ACC112 (cell line): Measurements from ENCODE around the gene C1orf141.

Experiments used
- H2AFZ ChIP-seq: fragments of 200-600 bp; sonication (generic); one replicate; pipeline ENCODE4 v1.6.0; 2017; ENCODE audit warnings: antibody characterized with exemption, low read length; ENCODE audit not compliant: unreplicated experiment
- H3K27ac ChIP-seq: fragments of 200-600 bp; sonication (generic); 2 replicates; pipeline ENCODE4 v1.5.1; 2014; ENCODE audit warnings: low read depth, mild to moderate bottlenecking, antibody characterized with exemption, low read length, moderate library complexity
- H3K27me3 ChIP-seq: fragments of 200-600 bp; sonication (generic); 2 replicates; pipeline ENCODE4 v1.6.1; 2014; ENCODE audit warnings: mild to moderate bottlenecking, antibody characterized with exemption, low read length, moderate library complexity, mixed read lengths; ENCODE audit not compliant: insufficient read depth
- H3K36me3 ChIP-seq: fragments of 200-600 bp; sonication (generic); 2 replicates; pipeline ENCODE4 v1.6.1; 2016; ENCODE audit warnings: mild to moderate bottlenecking, antibody characterized with exemption, low read length, moderate library complexity, mixed read lengths; ENCODE audit not compliant: insufficient read depth
- H3K4me1 ChIP-seq: fragments of 200-600 bp; sonication (generic); one replicate; pipeline ENCODE4 v1.6.1; 2016; ENCODE audit warnings: low read length, mixed read lengths; ENCODE audit not compliant: insufficient read depth, unreplicated experiment, control insufficient read depth
- H3K4me3 ChIP-seq: fragments of 200-600 bp; sonication (generic); 2 replicates; pipeline ENCODE4 v1.5.1; 2014; ENCODE audit warnings: mild to moderate bottlenecking, low read depth, low read length
- H3K79me2 ChIP-seq: fragments of 200-600 bp; sonication (generic); one replicate; pipeline ENCODE4 v1.6.0; 2016; ENCODE audit warnings: low read length; ENCODE audit not compliant: control insufficient read depth, unreplicated experiment, insufficient read depth

C1orf141 gene

DNA sequence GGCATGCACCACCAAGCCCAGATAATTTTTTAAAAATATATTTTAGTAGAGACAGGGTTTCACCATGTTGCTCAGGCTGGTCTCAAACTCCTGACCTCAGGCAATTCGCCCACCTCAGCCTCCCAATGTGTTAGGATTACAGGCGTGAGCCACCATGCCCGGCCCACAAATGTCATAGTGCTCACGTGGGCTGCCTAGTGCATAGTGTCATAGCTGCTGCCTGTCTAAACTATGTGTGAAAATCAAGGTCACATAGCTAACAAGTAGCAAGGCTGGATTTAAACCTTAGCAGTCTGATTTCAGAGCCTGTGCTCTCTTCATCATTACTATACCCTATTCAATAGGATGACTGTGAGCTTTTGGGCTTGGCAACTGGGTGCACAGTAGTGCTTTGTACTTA, 10.3 kb downstream of the C1orf141 start:
- Histone ChIP-seq H2AFZ (no peak overlapping the region), H3K27ac (no peak overlapping the region), H3K4me3 (no peak overlapping the region), H3K4me1 (no peaks in the 10 kb centered on the region), H3K36me3 (no peaks in the 10 kb centered on the region), H3K79me2 (no peaks in the 10 kb centered on the region), H3K27me3 (no peaks in the 10 kb centered on the region)

DNA sequence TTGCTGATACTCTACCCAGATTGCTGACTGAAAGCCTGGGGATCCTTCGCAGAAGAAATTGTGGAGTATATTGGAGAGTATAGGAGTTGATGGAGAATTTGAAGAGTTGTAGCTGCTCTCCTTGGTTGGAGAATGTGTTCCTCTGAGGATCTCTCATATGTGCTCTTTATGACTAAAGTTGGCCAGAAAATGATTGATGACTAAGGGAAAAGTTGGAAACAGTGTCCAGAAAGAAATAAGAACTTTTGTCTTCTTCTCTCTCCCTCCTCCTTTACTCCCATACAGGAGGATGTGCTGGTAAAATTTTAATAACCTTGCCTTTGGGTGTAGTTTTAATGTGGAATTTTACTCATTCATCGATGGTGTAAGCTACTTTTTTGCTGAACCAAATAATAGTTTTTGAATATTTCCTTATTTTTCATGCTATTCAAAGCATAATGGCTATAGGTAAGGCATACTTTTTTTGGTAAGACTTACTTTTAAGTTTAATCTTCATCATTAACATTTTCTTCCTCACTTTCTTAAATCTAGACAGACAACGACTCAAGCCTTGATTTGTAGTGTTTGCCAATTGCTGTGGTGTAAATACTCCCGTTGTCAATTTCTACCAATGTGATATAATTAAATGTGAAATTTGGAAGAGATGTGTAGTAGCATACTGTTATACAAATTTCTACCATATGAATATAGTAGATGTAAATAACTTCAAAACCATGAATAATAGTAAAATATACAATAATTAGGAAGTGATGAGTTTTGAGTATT, 13.7 kb downstream of the C1orf141 start:
- no peaks in the 10 kb centered on the region for H3K79me2 ChIP-seq
- H3K27ac ChIP-seq = no peak overlapping the region
- no peaks in the 10 kb centered on the region for H3K27me3 ChIP-seq
- no peak overlapping the region for H2AFZ ChIP-seq
- no peak overlapping the region for H3K4me3 ChIP-seq
- no peaks in the 10 kb centered on the region for H3K36me3 ChIP-seq
- peaks cover 6% of the 10 kb centered on the region for H3K4me1 ChIP-seq

DNA sequence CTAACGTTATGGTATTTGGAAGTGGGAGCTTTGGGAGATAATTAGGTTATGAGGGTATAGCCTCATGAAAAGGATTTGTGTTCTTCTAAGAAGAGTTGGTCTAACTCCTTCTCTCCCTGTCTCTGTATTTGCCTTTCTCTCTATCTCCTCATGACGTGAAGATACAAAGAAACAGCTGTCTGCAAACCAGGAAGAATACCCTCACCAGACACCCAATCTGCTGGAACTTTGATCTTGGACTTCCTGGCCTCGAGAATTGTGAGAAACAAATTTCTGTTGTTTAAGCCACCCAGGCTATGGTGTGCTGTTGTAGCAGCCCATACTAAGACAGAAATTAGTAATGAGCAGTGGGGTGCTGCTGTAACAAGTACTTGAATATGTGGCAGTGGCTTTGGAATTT, 16.1 kb downstream of the C1orf141 start:
- Histone ChIP-seq H3K27me3 (no peaks in the 10 kb centered on the region), H3K79me2 (no peaks in the 10 kb centered on the region), H3K36me3 (no peaks in the 10 kb centered on the region), H2AFZ (no peak overlapping the region), H3K4me3 (no peak overlapping the region), H3K27ac (no peak overlapping the region), H3K4me1 (peaks cover 6% of the 10 kb centered on the region)

DNA sequence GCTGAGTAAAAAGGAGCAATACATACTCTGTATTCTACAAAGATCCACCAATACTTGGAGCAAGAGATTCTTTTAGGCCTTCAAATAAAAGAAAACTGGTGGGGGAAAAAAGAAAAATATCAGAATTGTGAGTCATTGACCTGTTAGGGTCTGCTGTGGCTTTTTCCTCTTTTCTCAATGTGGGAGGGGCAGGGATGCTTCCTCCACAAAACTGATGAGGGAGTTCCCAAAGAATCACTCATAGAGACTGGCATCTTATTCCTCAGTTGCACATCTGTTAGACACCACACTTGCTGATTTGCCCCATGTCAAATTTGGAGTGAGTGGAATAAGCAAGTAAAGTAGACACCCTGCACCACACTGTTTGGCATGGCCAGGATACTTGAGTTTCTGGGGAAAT, 16.6 kb downstream of the C1orf141 start:
- no peaks in the 10 kb centered on the region for H3K79me2 ChIP-seq
- no peaks in the 10 kb centered on the region for H3K36me3 ChIP-seq
- H3K27ac ChIP-seq = no peak overlapping the region
- no peaks in the 10 kb centered on the region for H3K27me3 ChIP-seq
- peaks cover 6% of the 10 kb centered on the region for H3K4me1 ChIP-seq
- H3K4me3 ChIP-seq = no peak overlapping the region
- H2AFZ ChIP-seq = no peak overlapping the region

DNA sequence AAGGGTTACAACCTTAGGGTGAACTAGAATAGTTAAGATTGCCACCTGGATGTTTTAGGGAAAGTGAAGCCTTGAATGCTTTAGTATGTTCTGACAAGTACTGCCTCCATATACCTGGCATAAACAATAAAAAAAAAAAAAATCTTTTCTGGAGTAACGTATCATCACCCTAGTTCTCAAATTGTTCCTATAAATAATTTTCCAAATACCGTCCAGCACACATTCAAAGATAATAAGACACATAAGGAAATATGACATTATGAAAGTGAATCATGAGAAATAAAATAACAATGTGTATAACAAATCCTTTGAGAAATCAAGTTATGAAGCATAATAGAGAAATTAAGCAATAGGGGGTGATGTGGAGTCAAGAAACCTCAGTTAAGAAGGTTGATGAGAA, 20.6 kb downstream of the C1orf141 start:
- Histone ChIP-seq H3K27me3 (no peaks in the 10 kb centered on the region), H3K27ac (no peak overlapping the region), H3K4me3 (no peak overlapping the region), H3K36me3 (no peaks in the 10 kb centered on the region), H3K4me1 (peaks cover 6% of the 10 kb centered on the region), H3K79me2 (no peaks in the 10 kb centered on the region), H2AFZ (no peak overlapping the region)

DNA sequence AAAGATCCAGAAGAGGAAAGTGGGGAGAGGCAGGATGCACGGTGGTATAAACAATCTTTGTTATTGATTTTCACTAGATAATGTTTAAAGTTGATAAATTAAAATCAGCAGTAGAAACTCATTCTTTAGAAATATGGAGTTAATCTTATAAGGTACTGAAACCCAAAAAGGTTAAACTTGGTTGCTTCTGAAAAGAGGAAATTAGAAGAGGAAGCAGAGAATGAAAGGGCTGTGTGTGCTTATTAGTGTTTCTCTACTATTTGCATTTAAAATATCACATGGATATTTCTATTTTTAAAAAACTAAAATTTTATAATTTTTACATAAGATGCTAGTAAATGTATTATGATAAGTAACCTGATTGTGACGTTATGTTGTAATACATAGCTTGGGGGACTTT, 24.4 kb downstream of the C1orf141 start:
- no peaks in the 10 kb centered on the region for H3K27me3 ChIP-seq
- no peak overlapping the region for H2AFZ ChIP-seq
- H3K4me1 ChIP-seq = no peaks in the 10 kb centered on the region
- H3K4me3 ChIP-seq = no peak overlapping the region
- H3K79me2 ChIP-seq = no peaks in the 10 kb centered on the region
- no peaks in the 10 kb centered on the region for H3K36me3 ChIP-seq
- no peak overlapping the region for H3K27ac ChIP-seq

DNA sequence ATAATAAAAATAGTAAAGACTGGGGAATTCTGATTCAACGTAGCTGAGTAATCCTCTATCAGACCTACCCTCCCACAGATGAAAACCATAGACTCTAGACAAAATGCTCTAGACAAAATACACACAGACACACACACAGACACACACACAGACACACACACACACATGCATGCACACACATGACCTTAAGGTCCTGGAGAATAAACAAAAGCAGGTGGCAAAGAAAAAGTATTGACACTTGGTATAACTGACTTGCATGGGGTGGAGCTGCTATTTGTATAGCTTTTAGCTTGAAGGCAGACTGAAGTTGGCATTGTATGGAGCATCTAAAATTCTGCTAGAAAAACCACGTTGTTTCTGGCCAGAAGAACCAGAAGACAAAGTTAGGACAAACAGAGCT, 29.3 kb downstream of the C1orf141 start:
- no peak overlapping the region for H3K4me3 ChIP-seq
- no peak overlapping the region for H2AFZ ChIP-seq
- H3K4me1 ChIP-seq = no peaks in the 10 kb centered on the region
- H3K27ac ChIP-seq = no peak overlapping the region
- H3K79me2 ChIP-seq = no peaks in the 10 kb centered on the region
- no peaks in the 10 kb centered on the region for H3K27me3 ChIP-seq
- H3K36me3 ChIP-seq = no peaks in the 10 kb centered on the region

DNA sequence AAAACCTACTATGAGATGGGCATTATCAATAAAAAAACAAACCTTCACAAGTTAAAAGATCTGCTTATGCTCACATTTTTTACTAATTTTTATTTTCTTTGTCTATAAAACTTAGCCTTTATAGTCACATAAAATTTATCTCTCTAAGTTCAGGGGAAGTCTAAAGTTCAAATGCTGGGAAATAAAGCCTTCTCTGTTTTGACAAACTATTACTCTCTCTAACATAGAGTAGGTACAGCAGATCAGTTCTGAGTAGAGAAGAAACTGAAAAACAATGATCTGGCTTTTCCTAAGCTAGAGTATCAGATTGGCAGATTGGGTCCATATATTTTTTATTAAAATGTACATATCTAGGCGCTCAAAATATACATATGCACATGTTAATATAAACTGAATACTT, 31.2 kb downstream of the C1orf141 start:
- no peaks in the 10 kb centered on the region for H3K4me1 ChIP-seq
- no peak overlapping the region for H3K4me3 ChIP-seq
- H2AFZ ChIP-seq = no peak overlapping the region
- no peaks in the 10 kb centered on the region for H3K27me3 ChIP-seq
- H3K79me2 ChIP-seq = no peaks in the 10 kb centered on the region
- H3K27ac ChIP-seq = no peak overlapping the region
- no peaks in the 10 kb centered on the region for H3K36me3 ChIP-seq

DNA sequence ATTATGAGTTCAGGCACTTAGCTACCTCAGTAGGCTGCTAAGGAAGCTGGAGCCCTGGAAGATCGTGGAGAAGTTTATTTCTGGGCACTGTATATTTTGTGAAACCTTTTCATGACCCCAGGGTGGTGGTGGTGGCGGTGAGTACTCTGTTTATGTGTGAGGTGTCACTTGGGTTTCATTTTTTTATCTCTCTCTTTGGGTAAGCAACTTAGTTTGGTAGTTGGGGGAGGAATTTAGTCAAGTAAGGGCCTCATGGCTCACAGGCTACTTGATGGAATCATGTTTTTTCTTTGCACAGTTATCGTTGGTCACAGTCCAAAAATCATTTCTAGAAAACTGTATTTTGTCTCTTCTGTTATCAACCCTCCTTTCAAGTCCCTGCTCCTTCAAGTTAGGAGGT, 33.9 kb downstream of the C1orf141 start:
- H3K4me1 ChIP-seq = no peaks in the 10 kb centered on the region
- H3K79me2 ChIP-seq = no peaks in the 10 kb centered on the region
- no peak overlapping the region for H3K4me3 ChIP-seq
- no peak overlapping the region for H2AFZ ChIP-seq
- H3K36me3 ChIP-seq = no peaks in the 10 kb centered on the region
- no peak overlapping the region for H3K27ac ChIP-seq
- H3K27me3 ChIP-seq = no peaks in the 10 kb centered on the region

DNA sequence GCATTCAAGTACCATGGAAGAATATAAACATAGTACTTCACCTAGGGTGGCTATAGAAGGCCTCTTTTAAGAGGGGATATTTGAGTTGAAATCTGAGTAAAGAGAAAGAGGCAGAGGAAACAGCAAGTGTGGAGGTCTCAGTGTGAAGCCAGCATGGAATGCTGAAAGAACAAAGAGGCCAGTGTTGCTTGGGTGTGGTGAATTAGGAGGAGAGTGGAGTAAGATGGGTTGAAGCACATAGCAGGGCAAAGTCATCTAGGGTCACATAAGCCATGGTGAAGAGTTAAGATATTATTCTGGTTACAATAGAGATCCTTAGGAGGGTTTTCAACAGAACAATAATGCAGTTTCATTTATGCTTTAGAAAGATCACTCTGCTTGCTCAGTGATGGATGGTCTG, 37.5 kb downstream of the C1orf141 start:
- H2AFZ ChIP-seq = no peak overlapping the region
- H3K27ac ChIP-seq = no peak overlapping the region
- no peaks in the 10 kb centered on the region for H3K36me3 ChIP-seq
- H3K4me1 ChIP-seq = no peaks in the 10 kb centered on the region
- H3K27me3 ChIP-seq = no peaks in the 10 kb centered on the region
- H3K79me2 ChIP-seq = no peaks in the 10 kb centered on the region
- H3K4me3 ChIP-seq = no peak overlapping the region

DNA sequence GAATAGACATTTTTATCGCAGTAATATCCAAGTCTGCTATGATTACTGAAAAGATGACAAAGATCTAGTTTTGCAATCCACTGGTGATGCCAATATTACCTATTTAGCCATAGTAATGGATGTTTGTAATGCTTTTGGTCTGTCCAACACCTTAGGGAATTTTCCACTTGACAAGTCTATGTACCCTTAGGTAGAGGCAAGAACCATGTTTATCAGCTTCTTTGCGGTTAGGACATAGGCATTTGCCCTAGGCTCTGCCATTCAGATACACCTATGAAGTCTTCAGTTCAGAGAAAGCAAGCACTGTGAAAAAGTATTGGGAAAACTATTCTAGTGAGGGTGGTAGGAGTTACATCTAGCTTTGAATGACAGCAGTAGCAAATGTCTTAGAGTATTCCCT, 40.6 kb downstream of the C1orf141 start:
- Histone ChIP-seq H3K27ac (no peak overlapping the region), H2AFZ (no peak overlapping the region), H3K27me3 (no peaks in the 10 kb centered on the region), H3K79me2 (no peaks in the 10 kb centered on the region), H3K36me3 (no peaks in the 10 kb centered on the region), H3K4me1 (no peaks in the 10 kb centered on the region), H3K4me3 (no peak overlapping the region)
